ENCODE measurements around the gene SDS.

The SDS gene

GRCh38 chr12:113392988-113393579 is 10.6 kb downstream of the SDS start:
- Histone ChIP-seq H3K27me3 (no peaks in the 10 kb centered on the region), H3K4me3 (ENCODE audit: low read depth in 1 of 2, low read length in 1 of 2) (no peak overlapping the region), H3K27ac (no peak overlapping the region), H3K4me1 (ENCODE audit: control insufficient read depth in 1 of 2, insufficient read depth in 1 of 2, low read depth in 1 of 2, low read length in 1 of 2) (no peaks in the 10 kb centered on the region), H3K36me3 (no peaks in the 10 kb centered on the region), H3K9me3 (no peaks in the 10 kb centered on the region)
- no peak for TF ChIP-seq CTCF (IDR thresholded peaks at IDR 0.05)

- Histone ChIP-seq H3K9me3 (no peaks in the 10 kb centered on the region), H3K4me3 (ENCODE audit: low read depth in 1 of 2, low read length in 1 of 2) (no peak overlapping the region), H3K4me1 (ENCODE audit: control insufficient read depth in 1 of 2, insufficient read depth in 1 of 2, low read depth in 1 of 2, low read length in 1 of 2) (no peaks in the 10 kb centered on the region), H3K36me3 (no peaks in the 10 kb centered on the region), H3K27me3 (no peaks in the 10 kb centered on the region), H3K27ac (no peak overlapping the region)
- no peak for TF ChIP-seq CTCF (IDR thresholded peaks at IDR 0.05)
Measured at GRCh38 chr12:113392520-113392919, 11.2 kb downstream of the SDS start.

GRCh38 chr12:113391650-113392337 is 11.9 kb downstream of the SDS start:
- Histone ChIP-seq H3K27ac (no peak overlapping the region), H3K4me3 (ENCODE audit: low read depth in 1 of 2, low read length in 1 of 2) (no peak overlapping the region), H3K9me3 (no peaks in the 10 kb centered on the region), H3K36me3 (no peaks in the 10 kb centered on the region), H3K4me1 (ENCODE audit: control insufficient read depth in 1 of 2, insufficient read depth in 1 of 2, low read depth in 1 of 2, low read length in 1 of 2) (no peaks in the 10 kb centered on the region), H3K27me3 (no peaks in the 10 kb centered on the region)
- no peak for TF ChIP-seq CTCF (IDR thresholded peaks at IDR 0.05)

GRCh38 chr12:113391145-113391544 is 12.5 kb downstream of the SDS start:
- TF ChIP-seq CTCF (IDR thresholded peaks at IDR 0.05) = no peak
- H3K4me1 ChIP-seq (ENCODE audit: control insufficient read depth in 1 of 2, insufficient read depth in 1 of 2, low read depth in 1 of 2, low read length in 1 of 2) = no peaks in the 10 kb centered on the region
- H3K27ac ChIP-seq = no peak overlapping the region
- no peak overlapping the region for H3K4me3 ChIP-seq (ENCODE audit: low read depth in 1 of 2, low read length in 1 of 2)
- no peaks in the 10 kb centered on the region for H3K36me3 ChIP-seq
- no peaks in the 10 kb centered on the region for H3K27me3 ChIP-seq
- no peaks in the 10 kb centered on the region for H3K9me3 ChIP-seq

GRCh38 chr12:113390064-113391043 is 13.3 kb downstream of the SDS start:
- TF ChIP-seq CTCF (IDR thresholded peaks at IDR 0.05) = no peak
- Histone ChIP-seq H3K4me3 (ENCODE audit: low read depth in 1 of 2, low read length in 1 of 2) (no peak overlapping the region), H3K9me3 (no peaks in the 10 kb centered on the region), H3K27ac (no peak overlapping the region), H3K27me3 (no peaks in the 10 kb centered on the region), H3K36me3 (no peaks in the 10 kb centered on the region), H3K4me1 (ENCODE audit: control insufficient read depth in 1 of 2, insufficient read depth in 1 of 2, low read depth in 1 of 2, low read length in 1 of 2) (no peaks in the 10 kb centered on the region)
